Measurements from ENCODE around the gene PACSIN1.

The PACSIN1 gene

GRCh38 chr6:34457742-34458735, 7.8 kb upstream of the PACSIN1 start:
- no peak for TF ChIP-seq CTCF (IDR thresholded peaks at IDR 0.05; ENCODE audit: low read depth, low read length)
- no peak overlapping the region for H3K4me3 ChIP-seq (replicated peaks in 1 of 2; ENCODE audit: low read depth in 2 of 2, low read length in 2 of 2)
- no peak for DNase-seq (ENCODE audit: low read depth in 2 of 2)

- peak; percentile 76 for TF ChIP-seq CTCF (IDR thresholded peaks at IDR 0.05; ENCODE audit: low read depth, low read length)
- peak; percentile 64 to 80 for DNase-seq (ENCODE audit: low read depth in 2 of 2)
- no peak overlapping the region for H3K4me3 ChIP-seq (replicated peaks in 1 of 2; ENCODE audit: low read depth in 2 of 2, low read length in 2 of 2)
Measured at GRCh38 chr6:34459899-34460593, 5.8 kb upstream of the PACSIN1 start.

- DNase-seq (ENCODE audit: low read depth in 2 of 2) = peak in 1 of 2 donors; percentile 37
Measured at GRCh38 chr6:34460796-34461507, 4.9 kb upstream of the PACSIN1 start.

GRCh38 chr6:34462010-34462409, 3.9 kb upstream of the PACSIN1 start:
- H3K4me3 ChIP-seq (replicated peaks in 1 of 2; ENCODE audit: low read depth in 2 of 2, low read length in 2 of 2) = no peak overlapping the region
- DNase-seq (ENCODE audit: low read depth in 2 of 2) = no peak
- TF ChIP-seq CTCF (IDR thresholded peaks at IDR 0.05; ENCODE audit: low read depth, low read length) = no peak

More at GRCh38 chr6:34460796-34461507, 4.9 kb upstream of the PACSIN1 start:
- TF ChIP-seq CTCF (IDR thresholded peaks at IDR 0.05; ENCODE audit: low read depth, low read length) = no peak
- no peak overlapping the region for H3K4me3 ChIP-seq (replicated peaks in 1 of 2; ENCODE audit: low read depth in 2 of 2, low read length in 2 of 2)

GRCh38 chr6:34462551-34462971, 3.3 kb upstream of the PACSIN1 start:
- TF ChIP-seq CTCF (IDR thresholded peaks at IDR 0.05; ENCODE audit: low read depth, low read length) = no peak
- peak; percentile 20 to 33 for DNase-seq (ENCODE audit: low read depth in 2 of 2)
- no peak overlapping the region for H3K4me3 ChIP-seq (replicated peaks in 1 of 2; ENCODE audit: low read depth in 2 of 2, low read length in 2 of 2)

GRCh38 chr6:34463299-34463698, 2.6 kb upstream of the PACSIN1 start:
- no peak for TF ChIP-seq CTCF (IDR thresholded peaks at IDR 0.05; ENCODE audit: low read depth, low read length)
- no peak overlapping the region for H3K4me3 ChIP-seq (replicated peaks in 1 of 2; ENCODE audit: low read depth in 2 of 2, low read length in 2 of 2)
- DNase-seq (ENCODE audit: low read depth in 2 of 2) = no peak
